NCI-H526 (cell line): ENCODE measurements around the gene PXDN.
"Not testable (repeated sequence)": the region's sequence is repeated elsewhere in the genome, so short reads cannot be mapped to it uniquely, and the experiment has no call there.

Source experiments
- DNase-seq, 2 experiments: peaks; one replicate each; lab custom pipeline; 2025; lab: John Stamatoyannopoulos, UW

PXDN gene

DNA sequence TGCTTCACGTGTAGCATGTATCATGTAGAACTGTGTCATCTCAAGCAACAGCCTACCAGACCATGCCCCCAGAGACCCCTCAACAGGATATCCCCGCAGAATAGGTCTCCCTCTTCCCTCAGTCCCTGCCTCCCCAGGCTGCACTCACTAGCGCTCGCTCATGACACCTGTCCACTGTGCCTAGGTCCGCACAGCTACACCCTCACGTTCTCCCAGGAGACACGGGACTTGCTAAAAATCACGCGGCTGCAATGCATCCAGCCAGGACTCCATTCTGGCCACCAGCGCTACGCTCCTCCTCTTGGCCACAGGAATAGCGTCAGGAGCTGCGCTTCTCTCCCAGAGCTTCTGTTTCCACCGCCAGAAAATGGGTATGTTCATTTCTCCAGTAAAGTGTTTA is 2.5 kb downstream of the PXDN start:
- no peak for DNase-seq

GRCh38 chr2:1740716-1741589 is 3.4 kb downstream of the PXDN start:
- DNase-seq, result no peak

- no peak for DNase-seq
Observed at GRCh38 chr2:1739961-1740715, 4.2 kb downstream of the PXDN start.

DNA sequence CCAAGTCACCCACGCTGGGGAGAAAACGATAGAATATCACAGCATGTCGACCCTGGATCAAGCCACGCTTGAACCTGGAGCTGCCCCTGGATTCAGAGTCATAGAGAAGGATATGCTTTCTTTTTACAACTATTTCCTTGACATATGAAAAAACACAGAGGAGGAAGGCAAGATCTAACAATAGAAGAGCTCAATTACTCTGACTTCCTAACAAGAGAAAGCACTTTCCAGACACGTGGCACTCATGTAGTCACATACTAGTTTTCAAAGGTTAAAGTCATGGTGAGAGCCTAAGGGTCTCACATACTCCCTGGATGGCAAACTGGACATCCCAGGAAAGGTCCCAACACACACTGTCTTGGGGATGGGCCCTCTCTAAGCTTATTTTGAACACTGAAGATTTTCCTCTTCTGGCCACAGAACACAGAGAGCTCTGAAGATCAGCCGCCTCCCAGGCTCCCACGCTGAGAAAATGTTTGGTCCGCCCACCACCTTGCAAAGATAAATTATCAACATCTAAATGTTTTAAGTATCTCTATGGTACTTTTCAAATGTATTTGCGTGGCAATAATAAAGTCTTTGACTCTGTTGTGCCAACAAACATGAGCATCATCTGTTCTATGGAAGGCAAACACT is 4.9 kb downstream of the PXDN start:
- DNase-seq, result no peak

DNA sequence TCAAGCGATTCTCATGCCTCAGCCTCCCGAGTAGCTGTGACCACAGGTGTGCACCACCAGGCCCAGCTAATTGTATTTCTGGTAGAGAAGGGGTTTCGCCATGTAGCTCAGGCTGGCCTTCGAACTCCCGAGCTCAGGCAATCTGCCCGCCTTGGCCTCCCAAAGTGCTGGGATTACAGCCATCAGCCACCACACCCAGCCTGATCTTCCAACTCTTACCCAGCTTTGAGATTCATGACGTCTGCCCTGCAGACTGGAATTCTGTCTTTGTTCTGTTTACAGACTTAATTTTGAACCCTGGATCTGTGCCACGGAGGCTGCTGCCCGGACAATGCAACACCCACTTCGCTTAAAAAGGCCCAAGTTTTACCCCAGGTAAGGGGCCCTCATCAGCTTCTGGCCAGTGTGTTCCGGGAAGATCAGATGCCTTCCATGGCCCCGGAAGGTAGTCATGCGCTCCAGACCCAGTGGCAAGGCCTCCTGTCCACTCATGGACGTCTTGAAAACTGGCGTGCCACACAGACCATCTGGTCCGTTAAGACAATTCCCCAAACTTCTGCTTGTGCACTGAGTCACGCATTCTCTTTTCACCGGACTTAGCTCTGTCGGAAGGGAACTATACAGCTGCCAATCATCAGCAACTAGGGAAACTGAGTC is 5.5 kb downstream of the PXDN start:
- DNase-seq, result no peak

DNA sequence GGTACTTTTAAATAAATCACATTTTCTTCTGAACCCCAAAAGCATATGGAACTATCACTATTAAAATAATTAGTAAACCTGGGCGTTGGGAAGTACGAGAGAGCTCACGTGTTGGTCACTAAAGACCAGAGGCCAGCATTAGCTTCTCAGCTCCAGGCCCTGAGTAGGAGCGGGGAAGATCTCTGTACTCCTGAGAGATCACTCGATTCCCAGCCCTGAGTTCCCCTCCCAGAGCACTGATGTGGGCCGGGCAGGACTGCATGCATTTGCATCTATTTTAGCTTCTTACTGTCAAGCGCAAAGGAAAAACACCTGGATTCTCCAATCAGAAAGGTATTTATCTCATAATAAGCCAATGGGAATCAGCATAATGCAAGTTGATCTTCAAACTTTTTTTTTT is 6.2 kb downstream of the PXDN start:
- DNase-seq, result peak in 1 of 2 experiments; percentile 15

DNA sequence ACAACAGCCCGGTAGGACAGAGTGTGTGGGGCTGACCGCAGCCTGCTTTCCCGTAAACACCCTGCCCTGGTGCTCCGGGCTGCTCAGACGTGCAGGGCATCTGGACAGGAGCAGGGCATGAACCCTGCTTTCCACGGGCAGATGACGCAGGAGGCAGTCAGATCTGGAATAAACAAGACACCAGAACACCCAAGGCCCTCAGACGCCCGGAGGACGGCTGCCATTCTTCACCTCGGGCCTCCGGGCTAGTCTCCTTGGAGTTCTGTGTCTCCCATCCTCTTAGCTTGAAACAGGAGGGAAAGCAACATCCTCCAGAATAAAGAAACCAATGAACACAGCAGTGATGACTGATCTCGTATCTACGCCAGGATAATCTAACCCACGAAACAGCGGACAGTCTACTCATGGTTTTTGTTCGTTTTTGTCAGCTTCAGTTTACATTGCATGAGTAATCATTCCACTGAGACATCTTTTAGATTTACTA is 7.3 kb downstream of the PXDN start:
- no peak for DNase-seq

DNA sequence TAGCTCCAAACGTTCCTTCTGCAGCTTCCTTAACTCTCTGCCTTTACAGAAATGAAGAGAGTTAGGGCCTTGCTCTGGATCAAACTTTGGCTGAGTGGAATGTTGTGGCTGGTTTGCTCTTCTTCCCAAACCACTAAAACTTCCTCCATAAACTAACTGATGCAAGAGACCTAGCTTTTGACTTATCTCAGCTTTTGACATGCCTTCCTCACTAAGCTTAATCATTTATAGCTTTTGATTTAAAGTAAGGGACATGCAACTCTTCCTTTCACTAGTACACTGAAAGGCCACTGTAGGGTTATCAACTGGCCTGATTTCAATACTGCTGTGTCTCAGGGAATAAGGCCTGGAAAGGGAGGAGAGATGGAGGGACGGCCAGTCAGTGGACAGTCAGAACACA is 8.3 kb downstream of the PXDN start:
- DNase-seq, result no peak

GRCh38 chr2:1733298-1733697 is 11.0 kb downstream of the PXDN start:
- DNase-seq, result not testable (repeated sequence)

DNA sequence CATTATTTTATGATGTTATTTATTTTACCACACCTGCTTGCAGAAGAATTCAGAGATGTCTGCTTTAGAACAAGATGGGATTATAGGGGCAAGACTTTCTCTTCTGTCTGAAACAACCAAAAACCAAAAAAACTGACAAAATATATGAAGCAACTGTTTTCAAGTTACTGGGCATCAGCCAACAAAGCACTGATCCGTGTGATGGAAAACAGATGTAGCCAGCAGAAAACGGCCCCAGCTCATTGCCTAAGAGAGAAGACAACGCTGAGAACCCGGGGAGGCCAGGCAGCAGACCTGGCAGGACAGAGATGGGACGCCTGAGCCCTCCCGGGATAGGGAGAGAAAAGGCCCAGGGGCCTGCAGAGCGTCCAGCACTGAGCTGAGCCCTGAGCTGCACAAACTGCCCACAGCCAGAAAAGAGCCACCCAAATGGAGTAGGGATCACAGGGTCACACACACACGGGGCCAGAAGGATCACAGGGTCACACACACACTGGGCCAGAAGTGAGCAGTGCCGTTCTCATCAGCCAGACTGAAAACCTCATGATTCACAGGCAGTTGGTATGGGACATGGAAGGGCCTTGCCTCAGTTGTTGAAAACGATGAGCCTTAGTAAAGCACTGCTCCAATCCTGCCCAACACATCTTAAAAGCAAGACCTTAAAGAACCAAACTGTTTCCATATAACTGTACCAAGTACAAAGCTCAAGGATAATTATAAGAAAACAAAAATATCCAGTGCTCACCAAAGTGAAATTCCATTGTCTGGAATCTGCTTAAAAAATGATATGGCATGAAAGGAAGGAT is 12.1 kb downstream of the PXDN start:
- no peak for DNase-seq

- no peak for DNase-seq
Observed at GRCh38 chr2:1731447-1731962, 12.8 kb downstream of the PXDN start.

DNA sequence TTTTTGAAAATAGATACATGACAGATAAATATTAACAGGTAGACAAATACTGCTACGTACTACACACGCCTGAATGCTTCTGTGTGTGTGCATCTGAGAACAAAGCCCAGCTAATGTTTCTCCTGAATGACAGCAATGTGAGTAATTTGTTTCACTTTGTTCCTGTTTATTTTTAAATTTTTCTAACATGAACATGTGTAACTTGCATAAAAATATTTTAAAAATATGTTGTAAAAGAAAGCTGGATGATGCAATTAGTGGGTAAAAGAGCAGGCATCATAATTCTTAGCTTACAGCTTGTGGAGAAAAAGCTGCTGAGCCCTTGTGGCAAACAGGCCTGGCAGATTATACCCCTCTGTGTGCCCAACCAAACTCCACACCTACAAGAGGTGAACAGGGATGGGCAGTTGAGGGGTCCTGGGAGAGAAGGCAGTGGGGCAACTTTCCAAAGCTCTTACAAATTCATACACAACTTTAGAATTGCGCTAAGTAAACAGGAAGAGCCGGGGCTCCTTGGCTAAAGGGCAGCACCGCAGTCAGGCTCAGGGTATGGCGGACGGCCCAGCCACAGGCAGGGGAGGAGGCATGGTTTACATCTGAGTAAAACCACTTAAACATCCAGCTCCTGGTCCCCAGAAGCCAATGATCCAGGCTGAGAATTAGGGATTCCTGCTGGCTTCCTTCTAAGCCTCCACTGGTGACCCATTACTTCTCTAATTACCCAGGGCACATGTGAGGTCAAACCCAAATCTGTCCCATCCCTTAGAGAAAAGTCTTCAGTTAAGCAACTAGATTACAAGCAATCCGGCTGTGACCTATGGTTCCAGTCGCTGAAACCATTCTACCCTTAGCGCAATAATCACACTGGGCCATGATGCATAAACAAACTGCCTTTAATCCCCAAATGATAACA is 14.0 kb downstream of the PXDN start:
- no peak for DNase-seq

DNA sequence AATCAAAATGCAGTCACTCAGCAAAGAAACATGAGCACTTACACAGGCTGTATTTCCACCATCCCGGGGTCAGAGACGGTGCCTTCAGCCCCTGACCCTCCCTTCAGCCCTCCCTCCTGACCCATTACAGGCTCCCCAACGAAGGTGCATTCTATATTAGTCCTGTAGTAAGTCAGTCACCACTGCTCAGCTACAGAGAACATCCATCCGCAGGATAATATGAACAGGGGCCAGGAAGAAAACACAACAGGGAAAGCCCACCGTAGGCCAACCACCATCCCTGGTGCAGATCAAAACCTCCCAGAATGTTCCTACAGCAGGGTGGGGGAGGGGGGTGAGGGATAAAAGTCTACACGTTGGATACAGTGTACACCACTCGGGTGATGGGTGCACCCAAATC is 15.1 kb downstream of the PXDN start:
- no peak for DNase-seq

GRCh38 chr2:1728821-1729220 is 15.5 kb downstream of the PXDN start:
- no peak for DNase-seq

GRCh38 chr2:1727796-1728474 is 16.4 kb downstream of the PXDN start:
- DNase-seq, result no peak

DNA sequence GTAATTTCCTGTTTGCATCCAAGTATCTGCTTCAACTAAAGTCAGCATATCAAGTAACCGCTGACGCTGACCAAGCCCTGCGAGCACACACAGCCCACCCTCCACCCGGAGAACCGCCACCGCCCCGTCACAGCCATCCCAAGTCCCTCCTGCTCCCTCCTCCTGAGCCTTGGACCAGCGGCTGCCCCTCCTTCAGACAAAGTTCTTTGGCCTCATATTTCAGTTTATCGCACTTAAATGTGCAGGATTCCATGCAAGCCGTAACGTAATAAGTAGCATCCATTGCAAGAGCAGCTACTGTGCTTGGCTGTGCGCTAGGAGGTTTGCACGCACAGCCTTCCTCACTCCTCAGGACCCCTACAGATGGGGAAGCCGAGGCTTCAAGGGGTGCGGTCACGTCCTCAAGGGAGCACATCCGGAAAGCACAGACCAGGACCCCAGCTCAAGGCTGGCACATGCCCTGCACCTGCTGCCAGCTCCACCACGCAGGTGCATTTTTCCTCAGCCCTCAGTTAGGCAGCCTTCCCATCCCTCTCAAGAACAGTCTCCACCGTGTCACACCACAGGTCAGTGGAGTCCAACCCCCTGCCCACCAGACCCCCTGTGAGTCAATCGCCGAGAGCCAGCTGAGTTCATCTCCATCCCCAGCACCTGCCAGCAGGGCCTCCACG is 17.1 kb downstream of the PXDN start:
- DNase-seq, result no peak

- DNase-seq, result no peak
Observed at GRCh38 chr2:1726558-1726957, 17.8 kb downstream of the PXDN start.

GRCh38 chr2:1724351-1724750 is 20.0 kb downstream of the PXDN start:
- not testable (repeated sequence) for DNase-seq
